ENCODE results near the gene AKNAD1.
A peak's percentile ranks its signal among the peaks of the same experiment; 100 is the strongest.
"Not testable (repeated sequence)": the region's sequence is repeated elsewhere in the genome, so short reads cannot be mapped to it uniquely, and the experiment has no call there.

AKNAD1 gene

DNA sequence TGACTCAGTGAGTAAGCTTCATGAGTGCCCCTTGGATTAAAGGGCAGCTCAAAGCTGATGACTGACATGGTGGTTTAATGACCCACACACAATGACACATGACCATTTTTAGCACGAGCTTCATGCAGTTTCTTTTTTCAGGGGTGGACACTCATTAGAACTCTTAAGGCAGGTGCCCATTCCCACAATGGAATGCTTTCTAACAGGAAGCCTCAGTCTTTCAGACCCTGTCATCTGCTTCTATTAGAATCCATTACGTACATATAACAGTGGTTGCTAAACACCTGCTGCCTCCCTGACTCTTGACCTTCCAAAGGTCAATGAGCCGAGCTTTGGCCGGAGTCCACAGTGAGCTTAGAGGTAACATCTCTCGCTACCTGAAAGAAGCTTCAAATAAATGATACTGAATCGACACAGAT is 27.4 kb downstream of the AKNAD1 start:
- no peak for FAIRE-seq

DNA sequence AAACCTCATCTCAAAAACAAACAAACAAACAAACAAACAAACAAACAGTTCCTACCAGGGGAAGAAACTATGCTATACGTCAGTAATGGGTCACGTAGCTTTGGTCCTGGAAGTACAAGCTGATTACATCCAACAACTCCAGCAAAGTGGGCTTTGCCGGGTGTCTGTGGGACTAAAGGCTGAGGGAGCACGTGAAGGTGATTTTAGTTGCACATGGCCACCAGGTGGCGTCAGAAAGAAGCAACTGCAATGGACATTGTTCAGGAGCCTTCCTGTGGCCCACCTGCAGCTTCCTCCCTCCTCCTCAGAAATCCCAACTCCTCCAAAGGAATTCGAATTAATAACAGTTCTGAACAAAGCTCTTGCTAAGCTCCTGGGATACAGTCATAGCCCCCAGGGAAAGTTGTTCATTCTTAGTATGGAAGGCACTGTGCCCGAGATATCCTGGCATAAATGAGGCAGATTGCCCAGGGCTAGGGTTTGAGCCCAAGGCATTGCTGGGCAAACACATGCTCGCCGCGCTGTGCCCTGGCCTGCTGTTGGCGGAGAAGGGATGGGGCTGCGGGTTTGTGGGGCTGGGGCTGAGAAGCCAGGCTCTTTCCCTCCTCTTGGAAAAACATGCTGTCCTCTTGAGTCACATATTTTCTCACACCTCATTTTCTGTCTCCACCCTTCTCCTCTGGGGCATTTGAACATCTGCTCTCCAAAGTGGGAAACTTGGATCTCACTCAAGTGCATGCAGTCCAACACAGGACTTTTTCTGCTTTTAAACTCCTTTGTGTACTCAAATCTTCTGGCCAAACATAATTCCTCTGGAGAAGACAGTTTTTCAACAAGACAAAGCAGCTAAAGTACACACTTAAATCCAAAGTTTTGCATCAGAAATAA is 28.6 kb downstream of the AKNAD1 start:
- no peak for FAIRE-seq

DNA sequence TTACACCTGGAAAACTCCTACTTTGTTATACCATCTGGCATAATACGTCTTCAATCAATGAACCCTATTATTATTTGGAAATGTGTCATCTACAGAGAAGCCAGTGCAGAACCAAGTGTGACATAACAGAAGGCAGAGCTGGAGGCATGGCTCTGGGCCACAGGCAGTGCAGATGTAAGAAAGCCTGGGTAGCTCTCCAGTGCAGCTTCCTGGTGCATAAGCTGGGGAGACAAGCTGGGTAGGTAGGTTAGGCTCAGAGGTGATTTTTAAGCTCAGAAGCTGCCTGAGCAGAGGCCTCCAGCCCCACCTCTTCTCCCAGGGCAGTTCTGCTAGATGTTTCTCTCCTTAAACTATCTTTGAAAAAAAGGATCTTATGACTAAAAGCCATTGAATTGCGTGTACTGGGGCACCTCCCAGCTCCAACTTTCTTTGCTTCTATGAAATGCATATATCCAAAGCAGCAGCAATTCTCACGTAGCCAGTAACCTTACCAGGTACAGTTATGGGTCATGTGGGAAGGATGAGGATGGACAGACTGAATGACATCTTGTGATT is 30.7 kb downstream of the AKNAD1 start:
- no peak for FAIRE-seq

DNA sequence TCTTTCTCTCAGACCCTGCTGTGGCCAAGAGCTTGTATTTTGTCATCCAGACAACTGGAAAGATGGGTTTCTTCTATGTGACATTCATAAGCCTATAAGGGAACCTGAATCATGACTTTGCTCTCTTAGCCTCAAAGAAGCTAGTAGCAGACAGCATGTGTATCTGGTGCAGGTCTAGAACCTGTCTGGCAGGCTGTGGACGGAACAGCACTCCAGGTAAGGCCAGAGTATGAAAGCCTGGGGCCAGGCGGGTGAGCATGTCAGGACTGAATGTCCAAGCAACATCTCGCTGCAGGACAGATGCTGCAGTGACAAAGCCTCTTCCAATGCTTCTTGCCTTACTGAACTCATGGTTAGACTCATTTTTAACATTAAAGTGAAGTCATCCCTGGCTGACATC is 32.8 kb downstream of the AKNAD1 start:
- no peak for FAIRE-seq

DNA sequence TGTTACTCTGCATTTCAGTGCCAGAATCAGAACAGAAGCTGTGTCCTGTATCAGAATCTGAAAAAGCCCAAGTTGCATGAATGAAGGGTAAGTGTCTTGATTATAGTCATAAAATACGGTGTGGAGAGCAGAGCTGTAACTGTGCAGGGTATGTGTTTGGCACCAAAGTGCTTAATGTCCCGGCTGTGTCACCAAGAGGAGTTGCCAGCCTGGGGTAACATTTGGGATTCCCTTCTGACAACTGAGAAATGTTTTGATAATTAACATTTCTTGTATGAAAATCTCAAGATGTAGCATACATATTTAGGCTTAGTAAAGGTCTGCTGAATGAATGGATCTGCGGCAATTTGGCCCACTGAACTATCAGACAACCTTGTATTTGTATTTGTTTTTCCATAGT is 33.3 kb downstream of the AKNAD1 start:
- no peak for FAIRE-seq

DNA sequence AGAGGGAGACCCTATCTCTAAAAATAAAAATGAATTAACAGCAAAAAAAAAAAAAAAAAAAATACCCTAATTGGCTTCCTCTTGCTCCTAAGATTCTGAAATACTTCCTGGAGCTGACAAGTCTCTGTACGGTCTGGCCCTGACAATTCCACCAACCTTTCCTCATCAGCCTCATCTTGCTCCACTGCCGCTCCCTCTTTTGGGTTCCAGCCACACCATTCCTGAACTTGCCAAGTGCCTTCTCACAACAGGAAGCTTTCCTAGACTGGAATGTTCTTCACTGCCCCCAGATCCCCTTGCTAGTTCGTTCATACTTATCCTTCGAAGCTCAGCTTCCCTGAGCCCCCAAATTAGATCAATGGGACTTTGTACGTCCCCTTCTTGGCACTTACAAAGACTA is 37.0 kb downstream of the AKNAD1 start:
- FAIRE-seq: no peak

DNA sequence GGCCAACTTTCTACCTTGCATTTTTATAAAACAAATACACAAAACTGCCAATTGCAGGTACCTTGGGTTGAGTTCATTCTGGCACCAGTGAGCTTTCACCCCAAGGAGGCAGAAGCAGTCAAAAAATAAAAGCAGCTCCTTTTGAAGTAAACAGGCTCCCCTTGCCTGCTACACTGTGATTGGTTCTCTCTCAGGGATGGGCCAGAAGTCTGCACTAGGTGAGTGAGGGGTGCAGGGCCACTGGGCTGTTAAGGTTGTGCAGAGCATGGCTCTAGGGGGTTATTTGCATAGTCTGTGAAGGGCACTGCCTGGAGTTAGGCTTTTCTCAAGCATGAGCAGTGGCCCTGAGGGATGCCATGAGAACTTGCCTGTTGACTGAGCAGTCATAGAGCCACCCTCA is 39.1 kb downstream of the AKNAD1 start:
- no peak for FAIRE-seq

DNA sequence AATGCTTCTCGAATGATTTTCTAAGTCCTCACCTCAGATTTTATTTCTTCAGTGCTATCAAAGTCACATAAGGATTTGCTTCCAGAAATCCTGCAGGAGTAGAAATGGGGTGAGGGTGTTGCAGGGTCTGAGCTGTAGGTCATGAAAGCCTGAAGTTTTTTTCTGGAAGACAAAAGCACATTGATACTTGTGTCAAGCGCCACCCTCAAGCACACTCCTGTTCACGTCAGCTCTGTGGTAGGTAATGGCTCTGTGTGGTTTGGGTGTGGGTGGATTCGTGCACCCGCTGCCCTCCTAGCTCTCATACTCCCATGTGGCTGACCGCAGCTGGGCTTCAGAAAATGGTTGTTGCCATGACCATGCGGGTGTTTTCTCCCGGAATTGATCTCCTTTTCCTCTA is 39.9 kb downstream of the AKNAD1 start:
- FAIRE-seq: no peak

DNA sequence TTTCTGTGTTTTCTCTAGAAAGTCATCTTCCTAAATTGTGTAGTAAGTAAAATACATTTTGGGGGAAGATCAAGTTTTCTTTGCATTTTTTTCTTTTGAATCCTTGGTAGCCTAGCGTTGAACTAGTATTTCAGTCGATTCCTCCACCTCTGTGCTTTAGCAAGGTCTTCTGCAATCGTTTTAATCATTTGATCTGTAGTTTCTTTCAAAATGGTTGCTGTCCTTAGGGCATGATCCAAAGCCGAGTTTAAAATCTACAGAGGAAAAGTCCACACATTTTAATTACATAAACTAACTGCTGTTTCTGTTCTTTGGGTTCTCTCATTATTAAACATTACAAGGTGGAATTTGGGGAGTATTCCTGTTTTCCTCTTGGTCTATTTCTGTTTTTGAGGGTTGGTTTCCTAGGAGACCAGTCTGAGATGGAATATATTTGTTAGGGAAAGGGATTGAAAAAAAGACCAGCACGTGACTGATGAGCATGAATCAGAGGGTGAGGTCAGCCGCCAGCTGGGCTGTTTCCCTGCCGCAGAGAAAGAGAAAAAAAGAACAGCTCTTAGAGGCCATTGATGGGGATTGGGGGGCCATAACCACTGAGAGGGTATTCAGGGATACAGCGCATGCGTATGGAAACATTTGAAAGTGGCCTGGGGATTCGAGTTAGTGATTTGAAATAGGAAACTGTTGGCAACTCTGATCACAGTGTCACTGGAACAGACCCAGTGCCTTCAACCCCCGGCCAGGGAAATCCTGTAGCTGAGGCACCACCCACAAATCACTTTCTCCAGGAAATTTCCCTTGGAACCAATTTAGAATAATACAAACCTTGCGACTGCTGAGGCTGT is 40.6 kb downstream of the AKNAD1 start:
- FAIRE-seq: no peak

DNA sequence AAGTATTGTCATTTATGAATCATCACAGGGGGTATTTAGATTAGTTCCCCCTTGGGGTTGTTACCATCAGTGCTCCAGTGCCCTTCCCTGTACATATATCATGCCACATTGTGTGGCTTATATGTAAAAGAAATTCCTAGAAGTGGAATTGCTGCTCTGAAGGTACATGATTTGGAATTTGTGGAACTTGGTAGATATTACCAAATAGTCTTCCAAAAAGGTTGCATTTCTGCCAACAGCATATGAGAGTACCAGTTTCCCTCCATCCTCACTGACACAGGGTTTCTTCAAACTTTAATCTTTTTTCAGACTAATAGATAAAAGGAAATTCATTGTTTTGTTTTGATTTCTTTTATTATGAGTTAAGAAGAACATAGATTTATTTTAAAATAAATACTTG is 41.3 kb downstream of the AKNAD1 start:
- FAIRE-seq: peak; percentile 11

DNA sequence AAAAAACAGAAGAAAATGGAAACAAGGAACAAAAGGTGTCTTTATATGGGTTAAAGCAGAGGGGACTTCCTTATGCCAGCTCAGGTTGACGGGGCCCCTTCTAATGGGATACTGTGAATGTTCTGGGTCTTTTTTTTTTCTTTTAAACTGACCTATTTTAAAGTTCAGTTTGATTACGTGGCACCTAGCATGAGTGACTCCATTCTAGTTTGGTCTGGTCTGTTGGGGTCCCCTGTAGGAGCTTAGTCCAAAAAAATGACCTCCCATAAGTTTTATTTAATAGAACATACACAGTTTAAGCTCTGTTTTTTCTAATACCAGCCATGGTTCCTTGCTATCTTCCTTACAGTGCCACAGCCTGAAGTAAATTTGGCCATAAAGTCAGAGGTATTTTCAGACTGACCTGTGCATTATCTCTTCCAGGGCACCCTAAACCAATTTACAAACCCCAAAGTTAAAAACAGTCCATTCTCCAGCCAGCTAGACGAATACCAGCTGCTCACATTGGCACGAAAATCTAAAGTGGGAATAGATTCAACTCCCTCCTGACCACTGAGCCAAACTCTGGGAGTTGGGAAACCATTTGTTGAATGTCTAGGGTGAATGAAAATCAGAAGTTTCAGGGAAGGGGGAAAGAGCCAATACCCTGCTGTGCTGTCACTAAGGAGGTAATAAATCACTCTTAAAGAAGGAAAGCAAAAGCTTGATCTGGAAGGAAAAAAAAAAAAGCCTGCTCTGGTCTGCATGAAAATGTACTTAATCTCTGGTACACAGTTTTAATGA is 42.4 kb downstream of the AKNAD1 start:
- no peak for FAIRE-seq

DNA sequence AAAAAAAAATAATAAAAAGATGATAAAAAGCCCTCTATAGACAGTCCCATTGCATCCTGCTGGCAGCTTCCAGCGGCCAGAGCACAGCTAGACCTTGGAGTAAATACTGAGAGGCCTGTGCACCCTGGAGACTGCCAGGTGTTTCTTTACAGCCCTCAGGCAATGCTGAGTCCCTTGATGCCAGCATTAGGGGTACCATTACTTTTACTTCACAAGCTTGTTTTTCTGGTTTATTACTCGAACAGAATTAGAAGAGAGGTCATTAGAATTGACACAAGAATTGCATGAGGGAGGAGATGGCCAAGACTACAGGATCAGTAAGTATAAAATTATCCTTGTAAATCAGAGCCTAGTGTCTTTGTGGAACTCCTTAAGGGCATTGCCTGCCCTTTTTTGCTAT is 43.6 kb downstream of the AKNAD1 start:
- FAIRE-seq: no peak

DNA sequence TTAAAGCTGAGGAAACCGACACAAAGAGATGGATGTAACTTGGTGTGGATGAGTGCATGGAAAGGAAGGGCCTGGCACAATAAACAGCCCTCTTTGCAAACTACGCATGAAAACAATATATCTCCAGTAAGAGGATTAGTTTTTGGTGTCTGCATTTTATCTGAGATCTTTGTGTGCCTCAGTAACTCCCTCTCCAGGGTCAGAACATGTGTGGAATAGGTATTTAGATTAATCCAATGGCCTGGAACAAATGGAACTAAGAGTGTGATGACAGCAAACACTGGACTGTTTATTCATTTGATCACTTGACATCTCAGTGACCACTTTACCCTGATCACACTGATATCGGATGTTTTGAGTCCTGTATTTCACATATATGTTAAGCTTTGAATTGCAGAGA is 45.3 kb downstream of the AKNAD1 start:
- FAIRE-seq: no peak

DNA sequence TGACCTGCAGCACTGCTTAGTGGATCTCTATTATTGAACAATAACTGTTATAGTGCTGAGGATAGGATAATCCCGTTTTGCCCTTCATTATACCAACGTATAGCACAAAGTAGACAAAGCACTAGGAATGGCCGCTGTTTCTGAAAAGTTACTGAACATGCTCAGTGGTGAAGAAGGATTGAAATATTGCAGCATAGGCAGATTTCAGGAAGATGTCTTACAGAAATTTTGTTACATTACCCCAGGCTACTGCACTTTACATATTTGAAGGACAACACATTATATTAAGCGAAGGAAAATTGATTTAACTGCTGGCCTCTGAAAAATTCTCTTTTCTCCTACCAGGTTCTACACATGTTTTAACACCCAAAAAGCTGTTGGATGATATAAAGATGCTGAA is 48.5 kb downstream of the AKNAD1 start:
- FAIRE-seq: no peak

DNA sequence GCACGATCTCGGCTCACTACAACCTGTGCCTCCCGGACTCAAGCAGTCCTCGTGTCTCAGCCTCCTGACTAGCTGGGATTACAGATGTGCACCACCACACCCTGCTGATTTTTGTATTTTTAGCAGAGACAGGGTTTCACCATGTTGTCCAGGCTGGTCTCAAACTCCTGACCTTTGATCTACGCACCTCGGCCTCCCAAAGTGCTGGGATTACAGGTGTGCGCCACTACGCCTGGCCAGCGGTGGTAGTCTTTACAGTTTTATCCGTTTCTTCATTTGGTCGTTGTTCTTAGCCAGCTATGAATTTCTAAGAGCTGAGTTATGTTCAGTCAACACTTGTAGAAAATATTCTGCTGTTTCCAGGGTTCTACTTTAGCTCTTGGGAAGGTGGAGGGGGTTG is 53.3 kb downstream of the AKNAD1 start:
- no peak for FAIRE-seq

DNA sequence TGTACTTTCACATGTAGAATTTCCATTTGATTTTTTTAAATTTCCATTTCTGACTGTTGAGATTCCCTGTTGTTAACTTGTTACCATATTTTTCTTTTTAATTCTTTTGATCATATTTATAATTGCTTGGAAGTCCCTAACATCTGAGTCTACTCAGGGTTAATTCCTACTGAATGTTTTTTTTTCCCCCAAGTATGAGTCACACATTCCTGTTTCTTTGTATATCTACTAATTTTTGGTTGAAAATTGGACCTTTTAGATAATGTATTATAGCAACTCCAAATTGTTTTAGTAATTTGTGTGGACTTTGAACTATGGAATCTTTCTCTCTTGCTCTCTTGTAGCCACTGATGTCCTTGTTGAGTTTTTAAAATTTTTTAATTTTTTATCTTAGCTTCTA is 55.8 kb downstream of the AKNAD1 start:
- no peak for FAIRE-seq

DNA sequence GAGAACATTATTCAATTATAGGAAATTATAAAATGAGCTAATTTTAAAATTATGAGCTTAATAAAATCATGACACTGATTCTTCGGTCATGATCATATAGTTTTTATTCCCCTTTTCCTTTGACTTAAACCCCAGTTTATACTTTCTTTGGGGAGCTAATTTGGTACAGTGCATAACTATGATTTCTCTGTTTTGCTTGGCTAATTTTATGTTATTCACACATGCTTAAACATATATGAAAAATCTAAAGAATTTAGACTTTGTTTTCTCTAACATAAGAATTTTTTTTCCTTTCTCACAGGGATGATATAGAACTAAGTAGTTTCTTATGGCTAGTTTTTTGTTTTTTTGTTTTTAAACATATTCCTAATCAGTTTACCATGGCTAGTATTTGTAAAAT is 57.9 kb downstream of the AKNAD1 start:
- FAIRE-seq: peak; percentile 58

DNA sequence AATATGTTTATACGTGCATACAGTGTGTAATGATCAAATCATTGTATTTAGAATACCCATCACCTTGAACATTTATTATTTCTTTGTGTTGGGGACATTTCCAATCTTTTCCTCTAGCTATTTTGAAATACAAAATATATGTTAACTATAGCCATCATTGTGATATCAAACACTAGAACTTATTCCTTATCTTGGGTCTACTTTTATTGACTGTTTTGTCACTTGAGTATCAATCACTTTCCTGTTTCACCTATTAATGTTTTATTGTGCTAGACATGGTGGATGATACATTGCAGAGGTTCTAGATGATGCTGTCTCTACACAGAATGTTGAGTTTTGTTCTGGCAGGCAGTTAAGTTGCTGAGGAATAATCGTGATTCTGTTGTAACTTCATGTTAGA is 64.5 kb downstream of the AKNAD1 start:
- FAIRE-seq: no peak

DNA sequence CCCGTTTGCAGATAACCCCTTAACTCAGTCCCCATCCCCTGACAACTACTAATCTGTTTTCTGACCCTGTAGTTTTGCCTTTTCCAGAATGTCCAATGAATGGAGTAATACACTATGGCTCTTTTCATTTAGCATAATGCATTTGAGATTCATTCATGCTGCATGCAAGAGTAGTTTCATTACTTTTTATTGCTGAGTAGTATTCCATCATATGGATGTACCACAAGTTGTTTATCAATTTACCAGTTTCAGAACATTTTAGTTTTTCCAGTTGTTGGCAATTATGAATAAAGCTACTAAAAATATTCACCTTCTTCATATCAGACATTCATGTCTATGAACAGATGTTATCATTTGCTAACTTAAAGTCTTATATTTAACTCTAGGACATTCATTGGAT is 65.1 kb downstream of the AKNAD1 start:
- FAIRE-seq: no peak

DNA sequence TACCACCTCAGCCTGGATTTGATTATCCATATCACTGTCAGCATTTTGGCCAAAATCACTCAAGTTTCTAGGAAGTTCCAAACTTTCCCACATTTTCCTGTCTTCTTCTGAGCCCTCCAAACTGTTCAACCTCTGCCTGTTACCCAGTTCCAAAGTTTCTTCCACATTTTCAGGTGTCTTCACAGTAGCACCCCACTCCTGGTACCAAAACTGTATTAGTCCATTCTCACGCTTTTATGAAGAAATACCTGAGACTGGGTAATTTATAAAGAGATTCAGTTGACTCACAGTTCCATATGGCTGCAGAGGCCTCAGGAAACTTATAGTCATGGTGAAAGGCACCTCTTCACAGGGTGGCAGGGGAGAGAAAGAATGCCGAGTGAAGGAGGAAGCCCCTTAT is 71.0 kb downstream of the AKNAD1 start:
- no peak for FAIRE-seq

DNA sequence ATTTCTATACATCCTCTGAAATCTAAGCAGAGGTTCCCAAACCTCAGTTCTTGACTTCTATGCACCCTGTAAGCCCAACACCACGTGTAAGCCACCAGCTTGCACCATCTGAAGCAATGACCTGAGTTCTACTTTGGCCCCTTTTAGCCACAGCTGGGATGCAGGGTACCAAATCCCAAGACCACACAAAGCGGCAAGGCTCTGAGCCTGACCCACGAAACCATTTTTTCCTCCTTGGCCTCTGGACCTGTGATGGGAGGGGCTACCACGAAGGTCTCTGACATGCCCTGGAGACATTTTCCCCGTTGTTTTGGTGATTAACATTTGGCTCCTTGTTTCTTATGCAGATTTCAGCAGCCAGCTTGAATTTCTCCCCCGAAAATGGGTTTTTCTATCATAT is 71.6 kb downstream of the AKNAD1 start:
- FAIRE-seq: no peak

DNA sequence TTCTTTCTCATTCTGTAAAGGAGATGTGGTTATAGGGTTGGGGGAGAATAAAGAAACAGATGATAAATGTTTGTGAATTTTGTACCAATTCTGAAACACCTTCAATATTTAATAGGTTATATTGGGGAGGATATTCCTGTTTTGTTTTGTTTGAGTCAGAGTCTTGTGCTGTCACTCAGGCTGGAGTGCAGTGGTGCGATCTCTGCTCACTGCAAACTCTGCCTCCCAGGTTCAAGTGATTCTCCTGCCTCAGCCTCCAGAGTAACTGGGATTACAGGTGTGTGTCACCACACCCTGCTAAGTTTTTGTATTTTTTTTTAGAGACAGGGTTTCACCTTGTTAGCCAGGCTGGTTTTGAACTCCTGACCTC is 75.3 kb downstream of the AKNAD1 start:
- FAIRE-seq: not testable (repeated sequence)

DNA sequence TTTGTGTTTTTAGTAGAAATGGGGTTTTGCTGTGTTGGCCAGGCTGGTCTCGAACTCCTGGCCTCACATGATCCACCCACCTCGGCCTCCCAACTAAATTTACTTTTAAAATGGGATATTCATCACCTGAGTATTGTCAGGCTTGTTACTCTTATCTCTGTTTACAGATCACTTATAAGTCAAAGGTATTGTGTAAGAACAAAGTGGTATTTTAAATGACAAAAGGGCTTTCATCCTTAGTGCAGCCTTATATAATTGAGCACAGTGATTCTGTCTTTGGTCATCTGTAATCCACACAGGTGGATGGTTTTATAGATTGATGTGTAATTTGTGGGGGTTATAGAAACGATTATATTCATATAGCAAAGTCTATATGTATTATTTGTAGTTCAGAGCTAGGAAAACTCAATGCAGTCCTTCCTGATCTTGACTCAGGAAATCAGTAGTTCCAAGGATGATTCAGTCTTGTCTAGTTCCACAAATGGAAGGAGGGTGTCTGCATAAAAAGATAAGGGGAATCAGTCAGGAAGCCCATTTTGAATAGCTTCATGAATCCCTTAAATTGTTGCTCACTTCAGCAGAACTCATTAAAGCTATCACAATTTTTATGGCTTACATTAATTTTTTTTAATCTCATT is 75.8 kb downstream of the AKNAD1 start:
- no peak for FAIRE-seq

Measured in A204.1 (cell line).